Immature natural killer cell (primary cell): Measurements from ENCODE around the gene SFTPA2. TPM values are rescaled to one million over a fixed set of nuclear protein-coding genes. Genes with fewer than 3 reads are reported as not detected.
"Not testable (repeated sequence)": the region's sequence is repeated elsewhere in the genome, so short reads cannot be mapped to it uniquely, and the experiment has no call there.

ENCODE experiments used
- DNase-seq, 3 donors: peaks; one replicate each; pipeline ENCODE4 v3.0.0; 2022; ENCODE audit warnings: mixed read lengths in 1 of 3
- H3K27ac Mint-ChIP-seq, 6 donors: one replicate each; pipeline ENCODE4 v1.8.0; 2020; ENCODE audit warnings: mixed read lengths in 6 of 6, mild to moderate bottlenecking in 5 of 6, inconsistent platforms in 4 of 6, moderate library complexity in 3 of 6
- H3K27me3 Mint-ChIP-seq, 3 donors: one replicate each; pipeline ENCODE4 v1.8.0; 2020 to 2021; ENCODE audit warnings: low read depth in 3 of 3, mild to moderate bottlenecking in 3 of 3, mixed read lengths in 3 of 3, moderate library complexity in 3 of 3, inconsistent platforms in 1 of 3
- H3K36me3 Mint-ChIP-seq, 3 donors: one replicate each; pipeline ENCODE4 v1.8.0; 2020; ENCODE audit warnings: mixed read lengths in 3 of 3, inconsistent platforms in 2 of 3, mild to moderate bottlenecking in 2 of 3
- H3K4me1 Mint-ChIP-seq, 2 donors: one replicate each; pipeline ENCODE4 v1.8.0; 2020; ENCODE audit warnings: inconsistent platforms in 2 of 2, mild to moderate bottlenecking in 2 of 2, mixed read lengths in 2 of 2, moderate library complexity in 1 of 2
- H3K4me3 Mint-ChIP-seq, 5 donors: one replicate each; pipeline ENCODE4 v1.8.0; 2020; ENCODE audit warnings: mild to moderate bottlenecking in 5 of 5, mixed read lengths in 5 of 5, inconsistent platforms in 3 of 5, moderate library complexity in 3 of 5
- H3K9me3 Mint-ChIP-seq, 6 donors: one replicate each; pipeline ENCODE4 v1.8.0; 2020; ENCODE audit warnings: mild to moderate bottlenecking in 6 of 6, mixed read lengths in 6 of 6, inconsistent platforms in 4 of 6, moderate library complexity in 3 of 6
- polyA plus RNA-seq, 3 donors: library from polyadenylated mRNA; unstranded; fragments of 300-500 nt; fragmentation: Illumina TruSeq; gene quantifications; one replicate each; pipeline ENCODE4 v1.2.3, GENCODE V29; 2021

The SFTPA2 gene
- polyA plus RNA-seq: not detected

DNA sequence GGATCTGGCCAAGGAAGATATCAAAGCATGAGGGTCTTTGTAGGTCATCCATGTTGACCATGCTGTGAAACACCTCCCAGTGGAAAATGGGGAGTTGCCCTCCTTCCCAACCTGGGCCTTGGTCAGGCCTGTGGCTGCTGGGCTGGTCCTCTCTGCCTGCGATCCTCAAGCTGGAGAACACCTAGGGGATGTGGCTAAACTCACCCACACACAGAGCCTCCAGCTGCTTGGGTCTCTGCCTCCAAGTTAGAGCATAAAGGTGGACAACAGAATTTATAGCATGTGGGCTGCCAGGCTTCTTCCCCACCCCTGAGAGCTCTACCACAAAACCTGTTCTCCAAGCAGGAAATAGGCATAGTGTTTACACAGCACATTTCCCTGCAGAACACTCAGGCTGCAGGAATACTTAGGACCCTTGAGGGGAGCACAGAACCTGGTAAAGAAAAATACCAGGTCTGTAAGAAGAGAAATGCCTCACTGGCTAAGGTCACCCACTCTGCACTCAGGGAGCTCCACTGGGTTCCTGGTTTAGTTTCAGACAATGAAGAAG, at the start of gene SFTPA2:
Gene SFTPA2, minus strand, starts transcription at position 248 of the 550 bp plus-strand sequence. CDS start 924 bp downstream, outside the sequence.
- Mint-ChIP-seq H3K27ac (no peak within 1 kb of the TSS), H3K9me3 (no peaks in the 10 kb centered on the region), H3K4me1 (peaks cover 0 to 2% of the 10 kb centered on the region in 2 donors), H3K27me3 (peaks cover 0 to 15% (median 3%) of the 10 kb centered on the region in 3 donors), H3K4me3 (no peak within 1 kb of the TSS), H3K36me3 (no peaks in the 10 kb centered on the region)
- no peak for DNase-seq

DNA sequence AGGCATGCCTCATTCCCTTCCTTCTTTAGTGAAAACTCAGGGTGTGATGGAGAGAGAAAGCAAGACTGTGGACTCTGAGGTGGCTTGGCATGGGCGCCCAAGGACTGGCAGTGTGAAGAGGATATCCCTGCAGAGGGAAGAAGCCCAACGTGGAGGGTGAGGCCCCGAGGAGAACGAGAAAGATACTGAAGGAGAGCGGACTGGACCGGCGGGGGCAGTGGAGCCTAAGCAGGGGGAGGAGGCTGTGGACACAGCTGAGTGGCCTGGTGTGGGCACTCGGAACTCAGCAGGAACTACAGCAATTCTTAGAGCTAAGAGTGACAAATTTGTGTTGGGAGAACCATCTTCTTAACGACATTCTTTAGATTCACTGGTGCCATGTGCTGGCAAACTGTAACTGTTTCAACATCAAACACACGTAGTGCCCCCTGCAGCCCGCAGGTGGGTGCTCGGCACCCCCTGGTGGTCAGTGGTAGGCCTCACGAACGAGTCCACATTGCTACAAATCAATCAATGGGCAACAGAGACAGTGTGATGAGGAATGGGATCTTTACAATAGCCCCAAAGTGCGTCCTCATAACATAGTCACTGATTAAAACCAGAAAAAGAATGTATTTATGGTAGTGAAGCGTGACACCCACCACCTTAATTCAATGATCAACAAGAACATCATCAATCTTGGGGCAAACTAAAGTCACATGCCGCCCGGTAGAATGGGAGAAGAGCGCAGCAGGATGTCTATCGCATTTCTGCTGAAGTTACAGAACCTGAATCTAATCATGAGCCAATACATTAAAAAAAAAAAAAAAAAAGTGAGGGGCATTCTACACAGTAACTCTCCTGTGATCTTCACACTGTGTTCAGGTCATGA, 48.5 kb upstream of the SFTPA2 start:
- Mint-ChIP-seq H3K4me3 (no peak overlapping the region), H3K27ac (peak overlapping the region in 1 of 6 donors; percentile 30), H3K9me3 (no peaks in the 10 kb centered on the region), H3K27me3 (peaks cover 0 to 3% (median 2%) of the 10 kb centered on the region in 3 donors), H3K4me1 (no peaks in the 10 kb centered on the region), H3K36me3 (no peaks in the 10 kb centered on the region)
- no peak for DNase-seq

DNA sequence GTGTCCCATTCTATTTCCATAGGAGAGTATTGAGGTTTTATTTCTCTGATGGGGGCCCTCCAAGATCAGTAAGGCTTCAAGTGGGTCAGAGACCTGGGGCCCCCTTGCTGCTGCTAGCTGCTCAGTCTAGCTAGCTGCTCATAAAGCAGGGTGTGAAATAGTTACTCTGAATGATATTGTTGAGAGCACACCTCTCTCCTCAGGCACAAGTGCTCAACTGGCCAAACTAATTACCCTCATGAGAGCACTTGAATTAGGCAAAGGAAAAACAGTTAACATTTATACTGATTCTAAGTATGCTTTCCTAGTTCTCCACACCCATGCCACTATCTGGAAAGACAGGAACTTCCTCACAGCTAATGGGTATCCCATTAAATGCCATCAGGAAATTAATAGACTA, 45.1 kb upstream of the SFTPA2 start:
- Mint-ChIP-seq H3K27ac (no peak overlapping the region), H3K4me1 (no peaks in the 10 kb centered on the region), H3K4me3 (no peak overlapping the region), H3K36me3 (no peaks in the 10 kb centered on the region), H3K27me3 (peaks cover 0 to 6% (median 0%) of the 10 kb centered on the region in 3 donors), H3K9me3 (no peaks in the 10 kb centered on the region)
- no peak for DNase-seq

DNA sequence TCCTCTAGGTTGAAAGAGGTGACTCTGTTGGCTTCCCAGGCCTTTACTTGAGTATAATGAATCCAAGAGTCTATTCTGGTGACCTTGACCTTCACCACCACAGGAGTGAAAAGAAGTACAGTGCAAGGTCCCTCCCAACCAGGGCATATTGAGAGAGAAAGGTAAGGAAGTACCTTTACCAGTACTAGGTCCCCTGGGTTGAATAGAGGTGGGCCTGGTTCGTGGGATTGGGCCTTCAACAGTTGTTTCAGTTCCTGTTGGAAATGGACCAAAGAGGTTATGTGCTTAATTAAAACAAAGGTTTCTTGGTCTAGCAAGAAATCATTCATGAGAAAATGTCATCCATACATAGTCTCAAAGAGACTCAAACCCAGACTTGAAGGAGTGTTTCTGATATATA, 44.1 kb upstream of the SFTPA2 start:
- Mint-ChIP-seq H3K4me1 (no peaks in the 10 kb centered on the region), H3K36me3 (no peaks in the 10 kb centered on the region), H3K27ac (no peak overlapping the region), H3K9me3 (peaks cover 0 to 2% (median 0%) of the 10 kb centered on the region in 6 donors), H3K4me3 (no peak overlapping the region), H3K27me3 (peaks cover 0 to 6% (median 0%) of the 10 kb centered on the region in 3 donors)
- DNase-seq: no peak

DNA sequence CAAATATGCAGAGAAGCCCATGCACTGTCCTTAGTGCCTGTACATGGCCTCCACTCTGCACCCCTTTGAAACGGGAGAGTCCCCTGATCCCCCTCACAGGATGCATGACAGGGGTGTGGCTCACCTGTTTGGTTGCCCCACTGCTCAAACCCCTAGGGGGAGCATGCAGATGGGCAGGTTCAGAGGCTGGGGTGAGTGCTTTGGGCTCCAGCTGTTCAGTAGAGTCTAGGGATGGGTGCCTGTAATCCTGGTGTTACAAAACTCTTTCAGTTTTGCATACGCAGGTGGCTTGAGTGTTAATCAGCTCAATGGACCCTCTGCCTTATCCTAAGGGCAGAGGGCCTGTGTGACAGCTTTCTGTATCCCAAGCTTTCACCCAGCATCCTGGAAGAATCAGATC, 42.7 kb upstream of the SFTPA2 start:
- Mint-ChIP-seq H3K4me1 (no peaks in the 10 kb centered on the region), H3K36me3 (no peaks in the 10 kb centered on the region), H3K27ac (no peak overlapping the region), H3K4me3 (no peak overlapping the region), H3K27me3 (peaks cover 0 to 6% (median 0%) of the 10 kb centered on the region in 3 donors), H3K9me3 (peaks cover 0 to 11% (median 7%) of the 10 kb centered on the region in 6 donors)
- DNase-seq: no peak

DNA sequence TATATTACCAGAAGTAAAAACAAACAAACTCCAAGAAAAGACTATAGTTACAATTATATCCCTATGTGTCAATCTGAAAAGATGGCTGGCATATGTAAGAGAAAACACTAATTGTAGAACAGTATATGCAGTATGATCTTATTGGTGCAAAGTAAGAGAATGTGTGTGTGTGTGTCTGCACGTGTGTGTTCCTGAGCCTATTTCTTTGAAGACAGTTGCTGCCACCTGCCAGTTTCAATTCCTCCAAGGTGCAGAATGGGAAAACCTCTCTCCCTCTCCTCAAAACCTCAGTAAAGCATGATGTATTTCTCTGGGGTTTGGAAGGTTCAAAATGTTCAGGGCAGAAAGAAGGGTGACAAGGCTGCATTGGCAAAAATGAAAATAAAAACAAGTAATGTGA, 41.7 kb upstream of the SFTPA2 start:
- H3K4me1 Mint-ChIP-seq: no peaks in the 10 kb centered on the region
- H3K27ac Mint-ChIP-seq: no peak overlapping the region
- peaks cover 0 to 4% (median 0%) of the 10 kb centered on the region in 3 donors for H3K36me3 Mint-ChIP-seq
- H3K27me3 Mint-ChIP-seq: peaks cover 0 to 5% (median 4%) of the 10 kb centered on the region in 3 donors
- H3K4me3 Mint-ChIP-seq: no peak overlapping the region
- H3K9me3 Mint-ChIP-seq: peaks cover 5 to 20% (median 14%) of the 10 kb centered on the region in 6 donors
- DNase-seq: no peak

GRCh38 chr10:79599644-79600043, 39.4 kb upstream of the SFTPA2 start:
- not testable (repeated sequence) for H3K4me1 Mint-ChIP-seq, H3K27ac Mint-ChIP-seq, DNase-seq, H3K4me3 Mint-ChIP-seq, H3K36me3 Mint-ChIP-seq
- Mint-ChIP-seq H3K27me3 (peaks cover 0 to 11% (median 6%) of the 10 kb centered on the region in 3 donors), H3K9me3 (peaks cover 5 to 22% (median 15%) of the 10 kb centered on the region in 6 donors)

DNA sequence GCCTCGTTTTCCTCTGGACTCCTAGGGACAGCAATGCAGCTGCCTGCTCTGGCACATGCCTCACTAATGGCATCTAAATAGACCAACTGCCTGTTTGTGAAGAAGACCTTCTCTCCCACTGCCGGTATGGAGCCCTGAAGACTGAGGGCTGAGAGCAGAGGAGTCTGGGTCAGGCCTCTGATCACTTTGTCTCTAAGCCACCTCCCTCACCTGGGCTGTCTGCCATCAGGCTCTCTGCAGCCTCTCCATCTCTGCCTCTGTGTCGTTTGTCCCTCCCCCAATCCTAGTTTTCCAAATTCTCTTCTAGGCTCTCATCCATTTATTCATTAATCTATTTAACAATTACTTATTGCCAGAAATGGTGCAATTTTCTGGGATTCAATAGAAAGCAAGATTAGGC, 35.3 kb upstream of the SFTPA2 start:
- no peak overlapping the region for H3K27ac Mint-ChIP-seq
- H3K27me3 Mint-ChIP-seq: peaks cover 0 to 12% (median 2%) of the 10 kb centered on the region in 3 donors
- no peak for DNase-seq
- H3K4me3 Mint-ChIP-seq: no peak overlapping the region
- H3K36me3 Mint-ChIP-seq: peaks cover 0 to 4% (median 0%) of the 10 kb centered on the region in 3 donors
- H3K4me1 Mint-ChIP-seq: no peaks in the 10 kb centered on the region
- H3K9me3 Mint-ChIP-seq: peaks cover 5 to 22% (median 15%) of the 10 kb centered on the region in 6 donors

DNA sequence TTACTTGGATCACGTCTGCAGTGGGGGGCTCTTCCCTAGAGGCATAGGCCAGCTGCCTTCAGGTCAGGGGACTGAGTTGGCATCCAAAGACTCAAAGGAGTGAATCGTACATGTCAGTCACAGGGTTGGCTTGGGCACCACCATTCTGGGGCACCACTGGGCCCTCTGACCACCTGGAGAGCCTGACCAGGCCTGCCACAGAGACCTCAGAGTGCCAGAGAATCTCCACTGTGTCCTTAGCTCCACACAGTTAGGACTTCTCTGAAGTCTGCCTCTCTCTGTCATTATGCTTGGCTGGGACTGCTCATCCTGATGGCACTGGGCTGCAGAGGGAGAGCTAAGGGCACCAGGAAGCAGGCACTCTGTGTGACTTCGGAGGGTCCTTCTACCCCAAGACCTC, 34.4 kb upstream of the SFTPA2 start:
- H3K36me3 Mint-ChIP-seq, H3K4me1 Mint-ChIP-seq, H3K4me3 Mint-ChIP-seq, H3K27ac Mint-ChIP-seq, DNase-seq: not testable (repeated sequence)
- H3K27me3 Mint-ChIP-seq: peaks cover 0 to 13% (median 2%) of the 10 kb centered on the region in 3 donors
- peaks cover 5 to 20% (median 15%) of the 10 kb centered on the region in 6 donors for H3K9me3 Mint-ChIP-seq

- no peak for DNase-seq
- Mint-ChIP-seq H3K4me1 (no peaks in the 10 kb centered on the region), H3K27me3 (peaks cover 3 to 18% (median 7%) of the 10 kb centered on the region in 3 donors), H3K36me3 (peaks cover 0 to 4% (median 0%) of the 10 kb centered on the region in 3 donors), H3K4me3 (no peak overlapping the region), H3K9me3 (peaks cover 5 to 16% (median 11%) of the 10 kb centered on the region in 6 donors), H3K27ac (no peak overlapping the region)
Observed at GRCh38 chr10:79593377-79593776, 33.2 kb upstream of the SFTPA2 start.

GRCh38 chr10:79588800-79589199, 28.6 kb upstream of the SFTPA2 start:
- Mint-ChIP-seq H3K27ac (no peak overlapping the region), H3K27me3 (peaks cover 5 to 11% (median 10%) of the 10 kb centered on the region in 3 donors), H3K36me3 (no peaks in the 10 kb centered on the region), H3K4me1 (no peaks in the 10 kb centered on the region), H3K9me3 (no peaks in the 10 kb centered on the region), H3K4me3 (no peak overlapping the region)
- no peak for DNase-seq

DNA sequence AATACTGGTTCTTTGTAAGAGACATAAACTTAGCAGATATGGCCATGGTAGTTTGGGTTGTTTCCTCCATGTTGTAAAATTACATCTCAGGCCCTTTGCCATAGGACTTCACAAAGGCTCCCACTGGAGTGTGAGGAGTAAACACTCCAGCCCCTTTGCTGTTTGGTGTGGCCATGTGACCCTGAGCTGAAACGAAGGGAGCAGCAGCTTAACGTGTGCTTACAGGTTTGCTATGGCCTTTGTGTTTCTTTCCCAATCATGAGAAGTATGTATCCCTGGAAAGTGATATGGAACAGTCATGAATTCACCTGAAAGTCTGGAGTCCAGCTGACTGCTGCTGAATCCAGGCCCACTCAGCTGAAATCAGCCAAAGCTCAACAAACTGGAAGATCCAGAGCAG, 26.7 kb upstream of the SFTPA2 start:
- Mint-ChIP-seq H3K9me3 (no peaks in the 10 kb centered on the region), H3K36me3 (no peaks in the 10 kb centered on the region), H3K27me3 (peaks cover 5 to 11% (median 10%) of the 10 kb centered on the region in 3 donors), H3K27ac (no peak overlapping the region), H3K4me3 (no peak overlapping the region), H3K4me1 (no peaks in the 10 kb centered on the region)
- no peak for DNase-seq

- Mint-ChIP-seq H3K4me1 (no peaks in the 10 kb centered on the region), H3K36me3 (no peaks in the 10 kb centered on the region), H3K27ac (no peak overlapping the region), H3K27me3 (peaks cover 5 to 11% (median 10%) of the 10 kb centered on the region in 3 donors), H3K9me3 (no peaks in the 10 kb centered on the region), H3K4me3 (no peak overlapping the region)
- no peak for DNase-seq
Observed at GRCh38 chr10:79585870-79586527, 25.8 kb upstream of the SFTPA2 start.

DNA sequence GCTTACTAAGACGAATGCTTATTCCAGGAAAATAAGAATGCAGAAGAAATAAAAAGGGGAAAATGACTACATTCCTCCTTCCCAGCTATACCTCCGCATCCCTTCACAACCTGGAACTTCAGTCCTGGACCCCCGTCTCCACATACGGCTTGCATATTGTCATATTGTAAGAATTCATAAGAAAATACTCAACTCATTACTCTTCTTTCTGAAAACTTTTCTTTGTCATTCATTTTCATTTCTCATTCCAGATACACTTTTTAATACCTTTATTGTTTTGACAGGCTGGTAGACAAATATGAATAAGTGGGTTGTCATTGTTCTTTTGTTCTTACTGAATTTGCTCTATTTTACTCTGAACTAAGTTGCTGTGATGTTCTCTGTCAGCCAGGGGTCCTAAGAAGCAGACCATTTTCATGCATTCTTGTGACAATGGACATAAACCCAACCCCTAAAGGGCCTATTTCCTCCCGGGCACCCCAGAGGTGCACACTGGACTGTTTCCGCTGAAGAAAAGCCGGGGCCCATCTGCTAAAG, 23.3 kb upstream of the SFTPA2 start:
- H3K4me3 Mint-ChIP-seq: no peak overlapping the region
- H3K9me3 Mint-ChIP-seq: no peaks in the 10 kb centered on the region
- H3K36me3 Mint-ChIP-seq: no peaks in the 10 kb centered on the region
- no peak for DNase-seq
- H3K4me1 Mint-ChIP-seq: no peaks in the 10 kb centered on the region
- H3K27me3 Mint-ChIP-seq: peaks cover 2 to 4% (median 4%) of the 10 kb centered on the region in 3 donors
- no peak overlapping the region for H3K27ac Mint-ChIP-seq
